Suppressor macrophage treated with lipopolysaccharide for 1 hour (primary cell): ENCODE results near the gene KLK8.

Experiments
- DNase-seq, 3 donors: peaks; one replicate each; pipeline ENCODE4 v3.0.0-alpha.2; 2020 to 2022

Gene KLK8, protein sequence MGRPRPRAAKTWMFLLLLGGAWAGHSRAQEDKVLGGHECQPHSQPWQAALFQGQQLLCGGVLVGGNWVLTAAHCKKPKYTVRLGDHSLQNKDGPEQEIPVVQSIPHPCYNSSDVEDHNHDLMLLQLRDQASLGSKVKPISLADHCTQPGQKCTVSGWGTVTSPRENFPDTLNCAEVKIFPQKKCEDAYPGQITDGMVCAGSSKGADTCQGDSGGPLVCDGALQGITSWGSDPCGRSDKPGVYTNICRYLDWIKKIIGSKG

DNA sequence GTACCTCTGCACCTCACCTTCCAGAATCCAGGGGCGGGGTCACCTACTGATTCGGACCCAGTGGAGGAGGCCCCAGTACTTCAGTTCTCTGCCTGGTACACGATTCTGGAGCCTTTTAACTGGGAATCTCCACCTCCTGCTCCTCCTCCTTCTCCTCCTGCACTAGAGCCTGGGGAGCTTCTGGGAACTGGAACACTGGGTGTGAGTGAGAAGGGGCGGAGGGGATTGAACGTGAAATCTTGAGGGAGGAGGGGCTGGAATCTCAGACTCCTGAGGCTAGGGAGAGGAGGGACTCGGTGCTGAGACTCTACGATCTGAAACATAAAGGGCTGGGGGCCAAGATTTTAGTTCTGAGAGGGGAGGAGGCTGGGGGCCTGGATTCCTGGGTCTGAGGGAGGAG is at the start of gene KLK8:
Gene KLK8 (minus strand): TSS at position 90 of the 400 bp plus-strand sequence. CDS start 437 bp downstream, outside the sequence.
- DNase-seq: no peak

DNA sequence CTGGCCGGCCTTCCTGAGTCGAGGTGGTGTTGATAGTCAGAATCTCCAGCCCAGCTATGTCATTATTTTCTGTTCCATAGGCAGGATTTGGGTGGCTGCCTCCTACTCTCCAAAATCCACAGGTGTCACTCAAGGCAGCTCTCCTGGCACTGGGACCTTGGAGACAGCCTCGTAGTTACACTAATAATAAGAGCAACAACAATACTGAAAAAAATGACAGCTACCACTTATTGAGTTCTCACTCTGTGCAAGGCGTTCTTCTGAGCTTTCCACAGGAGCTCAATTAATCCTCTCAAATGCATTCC is 45.6 kb upstream of the KLK8 start:
- no peak for DNase-seq

DNA sequence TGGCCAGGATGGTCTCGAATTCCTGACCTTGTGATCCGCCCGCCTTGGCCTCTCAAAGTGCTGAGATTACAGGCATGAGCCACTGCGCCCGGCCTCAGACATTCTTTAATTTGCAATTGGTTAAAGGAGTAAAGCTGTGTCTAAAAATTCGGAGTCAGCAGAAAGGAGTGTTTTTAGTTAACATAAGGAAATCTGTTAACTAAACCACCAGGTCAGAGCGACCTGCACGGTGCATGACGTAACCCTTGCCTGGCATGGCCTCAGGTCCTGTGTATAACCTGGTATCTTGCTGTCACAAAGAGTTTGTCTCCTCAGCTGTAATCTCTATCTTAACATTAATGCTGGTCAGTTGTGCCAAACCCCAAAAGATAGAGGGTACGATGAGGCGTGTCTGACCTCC is 42.9 kb upstream of the KLK8 start:
- DNase-seq: no peak

DNA sequence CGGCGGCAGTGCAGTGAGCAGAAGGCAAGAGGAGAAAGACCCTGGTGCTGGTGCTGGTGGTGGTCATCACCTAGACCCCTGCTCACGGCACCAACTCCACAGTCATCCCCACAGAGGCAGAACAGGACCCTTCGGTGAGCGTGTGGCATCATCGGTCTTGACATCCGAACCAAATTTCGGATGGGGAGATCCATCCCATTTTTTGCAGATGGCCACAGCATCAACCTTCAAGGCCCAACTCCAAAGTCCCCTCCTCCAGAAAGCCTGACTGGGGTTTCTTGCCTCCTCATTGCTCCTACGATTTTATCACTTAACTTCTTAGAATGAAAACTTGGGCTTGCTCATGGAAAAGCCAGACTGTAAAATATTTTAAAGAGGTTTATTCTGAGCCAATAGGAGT is 42.1 kb upstream of the KLK8 start:
- DNase-seq: no peak

DNA sequence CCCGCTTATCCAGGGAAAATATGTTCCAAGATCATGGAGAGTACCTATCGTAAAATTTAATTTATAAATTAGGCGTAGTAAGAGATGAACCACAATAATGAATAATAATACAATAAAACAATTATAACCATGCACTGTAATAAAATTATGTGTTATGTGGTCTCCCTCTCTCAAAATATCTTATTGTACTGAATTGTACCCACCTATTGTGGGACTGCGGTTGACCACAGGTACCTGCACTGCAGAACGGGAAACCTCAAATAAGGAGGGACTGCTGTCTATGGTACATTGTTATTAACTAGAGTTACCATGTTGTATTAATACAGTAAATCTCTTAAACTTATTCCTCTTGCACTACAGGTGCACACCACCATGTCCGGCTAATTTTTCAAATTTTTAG is 38.7 kb upstream of the KLK8 start:
- no peak for DNase-seq

DNA sequence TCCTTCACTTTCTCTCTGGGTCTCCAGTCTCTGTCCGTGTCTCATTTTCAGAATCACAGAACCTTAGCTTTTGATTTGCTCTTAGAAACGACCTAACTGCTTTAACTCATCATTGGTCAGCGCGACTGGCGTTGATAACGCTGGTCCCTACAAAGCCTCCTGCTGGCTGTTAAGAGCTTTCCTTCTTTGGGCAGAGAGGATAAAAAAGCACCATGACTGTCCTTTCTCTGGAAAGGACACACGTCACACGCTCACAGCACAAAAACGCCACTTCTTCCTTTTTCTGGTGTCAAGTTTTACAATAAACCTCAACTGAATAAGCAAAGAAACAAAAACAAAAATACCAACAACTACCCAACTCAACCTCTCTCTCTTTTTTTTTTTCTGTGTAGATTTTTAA is 35.1 kb upstream of the KLK8 start:
- no peak for DNase-seq

DNA sequence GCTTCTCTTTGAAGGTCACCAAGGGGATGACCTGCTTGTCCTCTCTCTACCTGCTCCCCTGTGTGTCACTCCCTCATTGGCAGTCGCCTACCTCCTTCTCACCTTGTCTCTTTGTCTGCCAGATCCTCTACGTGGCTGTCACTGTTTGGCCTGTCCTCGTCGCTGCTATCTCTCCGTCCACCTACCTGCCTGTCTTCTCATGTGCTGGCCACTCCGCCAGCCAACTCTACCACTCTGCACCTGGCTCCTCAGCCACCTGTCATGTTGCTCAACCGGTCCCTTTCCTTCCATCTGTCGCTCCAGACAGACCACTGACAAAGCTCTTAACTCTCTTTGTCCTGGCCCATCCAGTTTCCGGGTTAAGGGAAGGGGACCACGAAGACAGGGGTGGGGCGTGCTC is 33.3 kb upstream of the KLK8 start, which contains the start of gene KLK12:
Gene KLK12 (minus strand): TSS at position 299 of the 400 bp plus-strand sequence. CDS start 381 bp downstream, outside the sequence.
- no peak for DNase-seq

DNA sequence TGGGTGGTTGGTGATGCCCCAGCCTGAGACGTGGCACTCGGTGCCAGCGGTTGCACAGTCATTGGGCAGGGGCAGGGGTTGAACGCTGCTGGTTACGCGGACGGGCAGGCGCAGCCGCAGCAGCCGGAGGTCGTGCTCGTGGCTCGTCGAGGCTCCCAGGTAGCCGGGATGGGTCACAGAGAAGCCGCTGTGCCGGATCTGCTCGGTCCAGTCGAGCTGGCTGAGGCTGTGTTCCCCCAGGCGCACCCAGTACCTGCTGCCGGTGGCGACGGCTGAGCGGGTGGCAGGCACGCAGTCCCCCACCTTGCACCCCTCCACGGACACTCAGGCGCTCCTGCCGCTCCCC is 30.4 kb upstream of the KLK8 start:
- no peak for DNase-seq

DNA sequence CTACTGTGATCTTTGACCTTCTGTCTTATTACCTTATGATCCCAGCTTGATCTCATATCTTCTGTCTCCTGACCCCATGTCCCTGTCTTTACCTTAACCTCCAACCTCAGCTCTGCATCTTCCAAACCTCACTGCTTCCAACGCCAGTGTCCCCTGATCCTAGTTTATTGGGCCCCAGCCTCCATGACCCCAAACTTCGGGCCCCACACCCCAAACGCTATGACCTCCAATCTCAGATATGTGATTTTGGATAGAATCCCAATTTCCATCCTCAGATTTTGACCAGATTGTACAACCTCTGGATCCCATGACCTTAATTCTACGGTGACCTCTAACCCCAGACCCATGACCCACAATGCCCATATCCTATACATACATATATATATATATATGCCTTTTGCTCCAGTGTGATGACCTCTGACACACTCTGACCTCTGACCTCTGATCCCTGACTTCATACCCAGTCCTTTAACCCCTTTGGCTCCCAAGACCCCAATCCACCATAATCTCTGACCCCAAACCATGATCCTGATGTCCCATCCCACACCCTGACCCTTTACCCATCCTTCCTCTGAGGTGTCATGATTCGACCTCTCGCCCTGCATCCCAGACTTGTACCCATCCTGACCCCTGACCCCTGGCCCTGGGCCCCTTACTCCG is 29.9 kb upstream of the KLK8 start:
- no peak for DNase-seq

DNA sequence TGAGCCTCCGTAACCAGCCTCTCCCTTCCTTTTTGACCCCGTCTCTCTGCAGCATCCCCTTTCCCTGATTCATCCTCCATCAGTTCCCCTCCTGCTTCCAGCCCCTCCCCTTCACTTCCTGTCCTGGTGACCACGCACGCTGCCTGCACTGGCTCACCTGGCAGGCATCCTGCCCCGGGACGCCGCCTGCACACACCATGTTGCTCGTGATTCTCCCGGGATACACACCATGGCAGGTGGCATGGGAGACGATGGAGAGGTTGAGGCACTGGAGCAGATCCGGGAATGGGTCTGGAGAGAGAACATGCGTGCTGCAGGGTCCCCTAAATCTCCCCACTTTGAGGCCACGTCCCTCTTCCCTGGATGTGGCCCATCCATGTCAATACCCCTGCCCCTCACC is 29.2 kb upstream of the KLK8 start:
- no peak for DNase-seq

DNA sequence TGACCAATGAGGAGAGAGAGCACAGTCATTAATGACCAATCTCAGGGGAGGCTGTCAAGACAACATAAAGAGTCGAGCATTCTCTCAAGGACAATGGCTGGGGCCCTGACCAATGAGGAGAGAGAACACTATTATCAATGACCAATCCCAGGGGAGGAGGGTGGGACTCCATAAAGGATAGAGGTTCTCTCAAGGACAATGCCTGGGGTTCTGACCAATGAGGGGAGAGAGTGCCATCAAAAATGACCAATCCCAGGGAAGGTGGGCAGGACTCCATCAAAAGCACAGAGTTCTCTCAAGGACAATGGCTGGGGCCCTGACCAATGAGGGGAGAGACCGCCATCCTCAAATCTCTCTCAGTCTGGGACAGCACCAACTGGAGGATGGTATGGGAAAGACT is 28.3 kb upstream of the KLK8 start:
- DNase-seq: no peak

DNA sequence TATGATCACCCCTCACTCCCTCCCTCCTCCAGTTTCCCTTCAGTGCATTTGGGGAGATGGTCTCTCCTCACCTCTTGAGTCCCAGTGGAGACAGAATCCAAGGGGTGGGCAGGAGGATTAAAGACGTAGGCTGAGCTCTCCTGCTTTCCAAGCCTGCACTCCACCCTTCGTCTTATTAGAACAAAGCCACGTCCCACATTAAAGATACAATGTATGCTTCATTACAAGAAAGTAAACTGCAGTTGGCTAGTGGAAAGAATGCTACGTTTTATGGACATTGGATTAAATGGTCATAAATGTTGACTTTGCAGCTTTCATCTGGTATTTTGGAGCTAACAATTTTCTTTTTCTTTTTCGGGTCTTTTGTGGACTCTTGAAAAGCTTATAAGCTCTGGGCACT is 26.5 kb upstream of the KLK8 start:
- no peak for DNase-seq

DNA sequence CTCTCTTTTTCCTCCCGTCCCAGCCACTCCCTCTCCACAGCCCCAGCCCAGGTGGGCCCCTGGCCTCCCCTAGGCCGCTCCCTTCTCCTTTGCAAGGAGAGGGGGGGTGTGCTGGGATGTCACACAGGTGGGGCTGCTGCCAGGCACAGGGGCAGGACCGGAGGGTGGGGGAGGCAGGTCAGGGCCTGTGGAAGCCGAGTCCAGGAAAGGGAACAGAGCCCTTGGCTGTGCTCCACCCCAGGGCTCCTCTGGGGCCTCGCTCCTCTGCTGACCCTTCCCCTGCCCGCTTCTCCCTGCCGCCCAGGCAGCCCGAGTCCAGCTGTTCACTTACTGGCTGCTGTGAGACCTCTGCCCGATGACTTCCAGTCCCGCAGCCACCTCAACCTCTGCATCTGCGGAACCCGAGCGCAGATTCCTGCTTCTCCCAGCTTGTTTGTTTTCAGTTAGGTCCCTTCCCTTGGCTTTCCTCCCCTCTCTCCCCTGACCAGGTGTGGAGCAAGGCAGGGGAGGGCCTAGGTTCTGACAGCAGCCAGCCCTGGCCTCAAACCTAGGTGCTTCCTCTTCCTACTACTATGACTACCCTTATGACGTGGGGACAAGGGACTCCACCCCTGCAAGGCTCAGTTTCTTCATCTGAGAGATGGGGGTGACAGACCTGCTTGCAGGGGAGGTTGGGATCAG is 25.9 kb upstream of the KLK8 start:
- DNase-seq: no peak

DNA sequence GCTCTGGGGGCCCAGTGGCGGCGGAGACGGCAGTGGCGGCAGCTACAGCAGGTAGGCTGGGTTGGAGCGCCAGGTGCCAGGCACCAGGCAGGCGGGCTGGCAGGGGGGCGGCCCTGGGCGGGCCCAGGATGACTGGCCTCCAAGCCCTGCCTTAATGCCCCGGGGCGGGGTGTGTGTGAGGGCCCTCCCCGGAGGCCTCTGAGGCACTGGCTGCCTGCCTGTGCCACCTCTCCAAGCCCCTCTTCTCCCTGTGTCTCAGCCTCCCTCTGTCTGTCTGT is 25.1 kb upstream of the KLK8 start, which contains the start of gene KLK11:
Gene KLK11 (minus strand): TSS at position 63 of the 278 bp plus-strand sequence. CDS start 985 bp downstream, outside the sequence.
- DNase-seq: no peak

DNA sequence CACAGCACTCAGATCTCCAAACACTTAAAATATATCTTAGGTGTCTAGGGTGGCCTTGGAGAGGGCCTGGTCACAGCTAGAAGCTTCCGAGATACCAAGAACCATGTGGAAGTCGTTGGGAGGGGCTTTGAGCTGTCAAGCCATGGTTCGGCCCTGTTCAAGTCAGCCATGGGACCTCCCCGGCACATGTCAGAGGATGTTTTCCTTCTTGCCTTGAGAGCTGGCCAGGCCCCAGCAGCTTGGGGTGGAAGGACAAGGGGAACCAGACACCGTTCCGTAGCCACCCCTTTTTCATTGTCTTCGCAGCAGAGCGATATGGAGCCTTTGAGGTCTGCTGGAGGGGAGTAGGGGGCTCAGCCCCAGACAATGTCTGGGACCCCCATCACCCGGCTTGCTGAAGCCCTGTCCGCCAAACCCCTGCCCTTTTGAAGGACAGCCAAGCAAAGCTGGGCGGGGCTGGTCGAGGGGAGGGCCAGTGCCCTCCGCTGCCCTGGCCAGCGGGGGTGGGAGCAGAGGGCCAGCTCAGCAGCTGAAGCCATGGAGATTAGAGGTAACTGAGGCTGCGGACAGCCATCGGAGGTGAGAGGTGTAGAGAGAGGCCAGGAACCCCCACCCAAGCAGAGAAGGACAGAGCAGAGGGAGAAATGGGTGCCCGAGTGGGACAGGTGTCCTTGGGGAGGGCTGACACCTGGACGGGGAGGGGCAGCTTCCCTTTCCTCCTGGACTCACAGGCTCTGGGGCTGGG is 24.6 kb upstream of the KLK8 start:
- no peak for DNase-seq

DNA sequence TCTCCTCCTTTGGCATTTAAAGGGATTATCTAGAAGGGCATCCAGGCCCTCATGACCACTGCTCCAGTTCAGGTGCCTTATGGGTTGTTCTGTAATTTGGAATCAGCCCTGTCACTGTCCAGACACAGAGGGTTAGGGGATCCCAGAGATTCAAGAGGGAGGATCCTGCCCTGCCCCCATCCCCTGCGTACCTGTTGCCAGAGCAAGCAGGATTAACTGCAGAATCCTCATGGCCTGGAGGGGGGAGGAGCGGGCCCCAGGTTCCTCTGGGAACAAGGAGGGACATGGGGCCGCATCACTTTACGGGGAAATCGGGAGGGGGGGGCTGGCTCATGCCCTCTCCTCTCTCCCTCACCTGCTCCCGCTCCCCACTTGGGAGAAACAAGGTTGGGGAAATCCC is 24.0 kb upstream of the KLK8 start:
- DNase-seq: no peak

DNA sequence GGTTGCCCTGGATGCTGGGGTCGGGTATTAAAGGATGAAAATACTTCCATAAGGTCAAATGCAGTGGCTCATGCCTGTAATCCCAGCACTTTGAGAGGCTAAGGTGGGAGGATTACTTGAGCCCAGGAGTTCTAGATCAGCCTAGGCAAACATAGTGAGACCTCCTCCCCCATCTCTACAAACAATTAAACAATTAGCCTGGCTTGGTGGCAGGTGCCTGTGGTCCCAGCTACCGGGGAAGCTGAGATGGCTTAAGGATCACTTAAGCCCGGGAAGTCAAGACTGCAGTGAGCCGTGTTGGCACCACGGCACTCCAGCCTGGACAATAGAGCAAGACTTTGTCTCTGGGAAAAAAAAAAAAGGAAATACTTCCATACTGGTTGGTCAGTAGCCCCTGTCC is 23.5 kb upstream of the KLK8 start:
- no peak for DNase-seq

DNA sequence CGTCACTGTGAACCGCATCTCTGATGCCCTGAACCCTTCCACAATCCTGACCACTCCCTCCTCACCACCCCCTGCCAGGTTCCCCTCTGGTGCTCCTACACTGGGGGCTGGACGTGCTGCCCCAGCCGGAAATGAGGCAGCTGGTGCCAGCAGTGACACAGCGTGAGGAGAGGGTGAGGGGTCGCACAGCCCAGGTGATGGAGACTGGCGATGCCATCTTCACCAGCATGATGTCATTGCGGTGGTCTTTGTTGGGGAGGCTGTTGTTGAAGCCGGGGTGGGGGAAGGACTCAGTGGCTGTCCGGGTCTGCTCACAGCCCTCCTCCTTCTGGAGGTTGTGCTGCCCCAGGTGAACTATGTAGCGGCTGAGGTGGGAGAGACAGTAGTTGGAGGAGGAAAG is 22.5 kb upstream of the KLK8 start:
- no peak for DNase-seq

DNA sequence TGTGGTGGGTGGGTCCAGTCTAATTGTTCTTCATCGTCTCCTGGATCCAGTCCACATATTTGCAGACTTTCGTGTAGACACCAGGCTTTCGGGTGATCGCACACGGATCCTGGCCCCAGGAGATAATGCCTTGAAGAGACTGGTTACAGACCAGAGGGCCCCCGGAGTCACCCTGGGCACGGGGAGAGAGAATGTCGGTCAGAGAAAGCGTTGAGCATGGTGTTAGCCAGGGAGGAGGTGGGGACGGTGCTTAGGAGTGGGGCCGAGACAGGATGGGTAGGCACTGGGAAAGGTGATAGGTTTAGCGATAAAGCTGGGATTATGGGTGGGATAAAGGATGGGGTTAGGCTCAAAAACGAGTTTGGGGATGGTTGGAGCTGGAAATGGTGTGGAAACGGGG is 21.1 kb upstream of the KLK8 start:
- DNase-seq: no peak

DNA sequence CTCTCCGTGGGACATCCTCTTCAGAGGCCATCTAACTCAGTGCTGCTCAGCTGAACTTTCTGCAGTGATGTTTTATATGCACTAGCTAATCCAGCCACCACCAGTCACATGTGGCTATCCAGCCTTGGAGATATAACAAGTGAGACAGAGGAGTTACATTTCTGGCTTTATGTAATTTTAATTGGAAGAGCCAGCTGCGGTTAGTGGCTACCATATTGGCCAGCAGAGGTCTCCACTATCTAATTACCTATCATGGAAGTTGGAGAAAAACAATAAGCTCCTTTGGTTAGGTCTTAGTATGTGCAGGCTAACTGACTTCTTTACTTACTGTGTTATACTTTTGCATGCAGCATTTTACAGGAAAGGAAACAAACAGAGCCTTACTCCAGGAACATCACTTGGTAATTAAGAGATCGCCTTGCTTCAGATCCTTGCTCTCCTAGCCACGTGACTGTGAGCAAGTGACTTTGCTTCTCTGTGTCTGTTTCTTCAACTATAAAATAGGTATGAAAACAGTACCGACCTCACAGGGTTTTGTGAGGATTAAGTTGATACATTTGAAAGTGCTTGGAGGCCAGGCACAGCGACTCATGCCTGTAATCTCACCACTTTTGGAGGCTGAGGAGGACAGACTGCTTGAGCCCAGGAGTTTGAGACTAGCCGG is 19.7 kb upstream of the KLK8 start:
- peak; percentile 59 to 67 (median 66) for DNase-seq

DNA sequence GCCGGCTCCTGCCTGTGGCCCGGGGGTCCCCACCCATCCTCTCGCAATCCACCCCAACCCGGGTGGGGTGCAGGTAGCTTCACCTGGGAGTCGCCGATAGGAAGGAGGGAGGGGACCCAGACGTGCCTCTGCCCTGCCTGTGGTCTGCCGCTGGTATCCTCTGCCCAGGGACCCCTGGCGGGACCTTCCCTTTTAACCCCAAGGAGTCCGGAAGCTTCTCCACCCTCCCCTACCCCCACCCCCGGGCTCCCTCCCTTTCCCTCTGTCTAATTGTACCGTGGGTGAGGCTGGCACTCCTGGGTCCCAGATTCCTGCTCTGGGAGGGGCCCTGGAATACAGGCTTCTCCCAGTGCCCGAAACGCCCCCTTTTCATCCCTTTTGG is 18.1 kb upstream of the KLK8 start, which contains the start of gene KLK10:
Gene KLK10 (minus strand): TSS at position 166 of the 382 bp plus-strand sequence. CDS start 579 bp downstream, outside the sequence.
- no peak for DNase-seq

DNA sequence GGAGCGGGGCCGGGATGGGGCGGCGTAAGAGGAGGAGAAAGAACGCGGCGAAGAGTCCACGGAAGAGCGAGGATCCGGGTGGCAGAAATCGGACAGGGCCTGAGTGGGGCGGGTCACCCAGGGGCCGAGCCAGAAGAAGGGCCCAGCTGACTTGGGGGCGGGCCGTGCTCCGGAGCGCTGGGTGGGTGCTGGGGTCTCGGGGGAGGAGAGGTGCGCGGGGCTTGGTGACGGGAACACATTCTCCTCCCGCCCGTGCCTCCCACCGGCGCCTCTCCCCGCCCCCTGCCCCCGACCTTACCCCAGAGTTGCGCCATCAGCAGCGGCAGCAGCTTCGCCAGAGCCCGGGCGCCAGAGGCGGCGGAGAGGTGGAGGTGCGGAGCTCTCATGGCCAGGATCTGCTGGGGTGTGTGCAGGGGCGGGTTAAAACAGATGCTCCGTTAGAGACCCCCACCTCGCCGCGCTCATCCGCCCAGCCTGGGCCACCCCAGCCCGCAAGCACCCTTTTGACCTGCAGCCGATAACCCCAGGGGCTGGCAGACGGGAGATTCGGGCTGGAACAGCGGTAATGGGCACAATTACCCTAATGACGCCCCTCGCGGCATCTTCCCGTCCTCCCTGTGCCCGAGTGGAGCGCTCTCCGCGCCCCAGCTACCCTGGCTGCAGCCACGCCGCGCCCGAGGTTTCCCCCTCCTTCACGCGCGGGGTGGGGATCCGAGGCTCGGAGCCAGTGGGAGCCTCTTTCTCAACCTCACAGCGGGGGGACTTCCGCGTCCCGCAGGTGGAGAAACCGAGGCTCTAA is 17.5 kb upstream of the KLK8 start:
- peak in 1 of 3 donors; percentile 37 for DNase-seq
